ENCODE measurements around the gene TMEM185B.

- no peak for TF ChIP-seq CTCF (IDR thresholded peaks at IDR 0.05)
- TF ChIP-seq POLR2A (IDR thresholded peaks at IDR 0.05) = no peak
These were observed 15.7 kb upstream of the TMEM185B start for GRCh38 chr2:120238728-120239487.

Data from thyroid gland (tissue), 4 donors.